GM12873 (cell line): ENCODE measurements around the gene TRIM66.

Experiments used
- CTCF ChIP-seq: IDR thresholded peaks from 2 replicates; pipeline ENCODE4 v1.5.1; 2012; ENCODE audit warnings: low read depth, mild to moderate bottlenecking, moderate library complexity, low read length, control low read depth; ENCODE audit not compliant: insufficient read depth; ENCODE audit errors: missing control alignments

Gene TRIM66

DNA sequence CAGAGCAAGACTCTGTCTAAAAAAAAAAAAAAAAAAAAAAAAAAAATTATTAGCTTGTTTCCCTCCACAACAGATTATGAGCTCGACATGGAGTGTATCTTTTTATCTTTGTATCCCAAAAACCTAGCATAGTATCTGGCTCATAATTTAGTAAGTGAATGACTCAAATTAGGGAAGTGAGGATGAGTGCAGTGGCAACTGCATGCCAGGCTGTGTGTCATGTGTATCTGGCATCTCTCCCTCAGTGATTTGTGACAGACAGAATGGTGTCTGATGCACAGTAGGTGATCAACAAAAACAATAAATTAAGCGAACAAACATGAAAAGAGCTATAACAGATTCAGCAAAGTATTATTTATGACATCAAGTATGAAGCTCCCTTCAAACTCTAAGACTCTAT is 95.7 kb downstream of the TRIM66 start:
- no peak for TF ChIP-seq CTCF

DNA sequence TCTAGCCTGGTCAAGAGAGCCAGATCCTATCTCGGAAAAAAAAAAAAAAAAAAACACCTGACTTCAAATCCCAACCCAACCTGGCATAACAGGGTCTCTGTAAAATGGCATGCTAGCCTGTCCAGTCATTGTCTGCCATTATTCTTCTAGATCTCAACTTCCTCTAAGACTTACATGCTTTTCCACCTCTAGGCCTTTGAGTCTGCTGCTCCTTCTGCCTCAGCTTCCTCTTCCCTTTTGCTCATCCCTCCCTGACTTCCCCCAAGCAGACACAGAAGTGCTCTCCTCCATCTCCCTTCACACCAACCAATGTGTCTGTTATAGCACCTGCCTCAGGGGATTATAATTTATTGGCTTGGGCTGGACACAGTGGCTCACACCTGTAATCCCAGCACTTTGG is 96.3 kb downstream of the TRIM66 start:
- no peak for TF ChIP-seq CTCF

- no peak for TF ChIP-seq CTCF
These were observed 98.0 kb downstream of the TRIM66 start for GRCh38 chr11:8584511-8584910.

- no peak for TF ChIP-seq CTCF
These were observed 98.4 kb downstream of the TRIM66 start for GRCh38 chr11:8584082-8584481.

DNA sequence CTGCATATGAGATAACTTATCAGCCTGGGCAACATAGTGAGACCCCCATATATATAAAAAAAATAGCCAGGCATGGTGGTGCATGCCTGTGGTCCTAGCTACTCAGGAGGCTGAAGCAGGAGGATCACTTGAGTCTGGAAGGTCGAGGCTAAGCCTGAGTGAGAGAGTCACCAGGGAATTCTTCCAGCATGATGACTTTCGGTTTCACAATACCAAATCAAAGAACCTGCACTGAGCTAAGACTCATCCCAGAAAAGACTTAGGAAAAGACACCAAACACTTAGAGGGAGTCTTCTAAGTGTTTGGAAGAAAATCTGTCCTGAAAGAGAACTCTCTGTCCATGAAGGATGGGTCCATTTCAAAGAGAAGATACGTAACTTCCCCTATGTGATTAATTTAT is 101.2 kb downstream of the TRIM66 start:
- TF ChIP-seq CTCF, result no peak

- TF ChIP-seq CTCF, result no peak
These were observed 104.5 kb downstream of the TRIM66 start for GRCh38 chr11:8577791-8578581.

GRCh38 chr11:8574798-8575197 is 107.7 kb downstream of the TRIM66 start:
- TF ChIP-seq CTCF, result no peak

- TF ChIP-seq CTCF, result no peak
These were observed 108.7 kb downstream of the TRIM66 start for GRCh38 chr11:8573777-8574176.
